Middle frontal gyrus (tissue), 1 donor: ENCODE data around the gene SUPT5H.
A peak's percentile ranks its signal among the peaks of the same experiment; 100 is the strongest.

Experiments
- DNase-seq: peaks from one replicate; pipeline ENCODE4 v3.0.0-alpha.2; 2015; ENCODE audit warnings: low spot score; ENCODE audit errors: extremely low spot score

Gene SUPT5H

DNA sequence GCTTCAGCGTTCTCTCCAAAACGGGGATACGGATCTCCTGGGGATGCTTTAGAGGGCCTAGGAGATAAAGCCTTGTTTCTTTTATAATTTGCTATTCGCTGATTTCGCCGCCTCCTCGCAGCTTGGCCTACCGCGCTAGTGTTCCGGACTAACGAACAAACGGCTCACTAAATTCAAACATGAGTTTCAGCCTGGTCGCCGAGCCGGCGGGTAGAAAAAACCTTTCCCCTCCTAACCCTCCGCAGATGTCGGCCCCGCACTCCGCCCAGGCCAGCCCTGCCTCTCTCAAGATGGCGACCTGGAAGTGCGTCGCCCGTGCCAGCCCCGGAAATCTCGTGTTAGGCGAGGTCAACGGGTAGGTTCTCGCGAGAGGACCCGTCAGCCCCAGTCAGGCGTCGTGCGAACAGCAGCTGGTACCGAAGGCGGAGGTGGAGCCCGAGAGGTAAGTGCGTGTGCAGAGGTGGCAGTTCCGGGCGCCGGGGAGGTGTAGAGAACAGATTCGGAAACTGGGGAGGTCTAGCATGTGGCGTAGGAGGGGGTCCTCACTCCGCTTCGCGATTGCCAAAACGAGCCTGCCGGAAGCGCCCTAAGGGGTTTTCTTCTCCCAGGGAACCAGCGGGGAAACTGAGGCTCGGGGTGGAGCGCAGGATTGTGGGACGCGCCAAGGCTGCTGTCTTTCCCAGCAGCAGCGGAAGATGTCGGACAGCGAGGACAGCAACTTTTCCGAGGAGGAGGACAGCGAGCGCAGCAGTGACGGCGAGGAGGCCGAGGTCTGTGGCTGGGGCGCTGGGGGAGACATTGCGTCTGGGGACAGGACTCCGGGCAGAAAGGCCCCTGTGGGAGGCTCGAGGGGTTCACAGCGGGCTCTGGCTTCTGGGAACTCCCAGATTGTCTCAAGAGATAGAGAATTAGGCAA lies at the start of gene SUPT5H:
TSS of gene SUPT5H (plus strand) at position 387 of the 916 bp plus-strand sequence. CDS start at position 696, 309 bp downstream.
- DNase-seq, result peak; percentile 93

GRCh38 chr19:39397360-39398296 lies 47.8 kb upstream of the SUPT5H start:
- peak; percentile 41 for DNase-seq

- no peak for DNase-seq
These were observed 47.0 kb upstream of the SUPT5H start for GRCh38 chr19:39398297-39398864.

GRCh38 chr19:39399668-39400050 lies 45.7 kb upstream of the SUPT5H start:
- DNase-seq, result no peak

- no peak for DNase-seq
These were observed 45.3 kb upstream of the SUPT5H start for GRCh38 chr19:39400061-39400460.

DNA sequence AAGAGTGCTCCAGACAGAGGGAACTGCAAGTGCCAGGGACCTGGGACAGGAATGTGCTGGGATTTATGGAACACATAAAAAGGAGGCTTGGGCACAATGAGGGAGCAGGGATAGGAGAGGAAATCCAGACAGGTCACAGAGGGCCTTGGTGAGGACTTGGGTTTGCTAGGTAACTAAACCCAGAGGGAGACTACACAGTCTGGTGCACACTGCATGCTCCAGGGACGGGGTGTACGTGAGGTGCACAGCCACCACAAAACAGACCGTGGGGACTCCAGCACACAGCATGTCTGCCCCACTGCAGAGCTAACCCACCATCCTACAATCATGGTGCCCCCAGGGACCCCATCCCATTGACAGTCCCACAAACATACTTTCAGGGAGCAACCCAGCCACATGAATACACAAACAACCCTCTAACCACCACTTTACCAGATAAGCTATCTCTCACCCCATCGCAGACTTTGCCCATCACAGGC lies 44.3 kb upstream of the SUPT5H start:
- DNase-seq, result no peak

DNA sequence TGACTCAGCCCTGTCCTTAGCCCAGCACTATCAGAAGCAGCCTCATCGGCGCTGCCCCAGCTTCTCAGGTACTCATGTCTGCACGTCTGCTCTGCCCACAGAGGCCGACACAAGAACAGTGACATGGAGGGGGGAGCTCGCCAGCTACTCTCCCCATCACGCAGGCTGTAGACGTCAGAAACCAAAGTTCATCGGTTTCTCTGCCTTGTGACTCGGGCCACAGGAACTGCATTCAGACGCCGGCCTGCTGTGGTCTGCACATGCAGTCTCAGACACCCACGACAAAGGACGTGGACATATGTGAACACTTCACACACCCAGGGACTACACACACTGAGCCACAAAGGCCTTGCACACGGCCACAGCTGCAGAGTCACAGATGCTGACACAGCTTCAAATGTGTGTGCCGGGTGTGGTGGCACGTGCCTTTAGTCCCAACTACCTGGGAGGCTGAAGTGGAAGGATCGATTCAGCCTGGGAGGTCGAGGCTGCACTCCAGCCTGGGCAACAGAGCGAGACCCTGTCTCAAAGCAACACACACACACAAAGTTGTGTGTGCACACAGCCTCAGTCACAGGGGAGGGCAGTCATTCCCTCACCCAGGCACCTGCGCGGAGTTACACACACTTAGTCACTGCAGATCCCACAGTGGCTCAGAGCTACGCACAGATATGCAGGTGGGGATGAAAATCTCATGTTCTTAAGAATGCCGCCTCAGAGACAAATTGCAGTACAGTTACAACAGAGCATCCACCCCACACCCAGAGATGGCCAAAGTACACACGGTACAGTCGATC lies 43.6 kb upstream of the SUPT5H start:
- DNase-seq, result no peak

- DNase-seq, result peak; percentile 17
These were observed 42.8 kb upstream of the SUPT5H start for GRCh38 chr19:39402346-39403300.

DNA sequence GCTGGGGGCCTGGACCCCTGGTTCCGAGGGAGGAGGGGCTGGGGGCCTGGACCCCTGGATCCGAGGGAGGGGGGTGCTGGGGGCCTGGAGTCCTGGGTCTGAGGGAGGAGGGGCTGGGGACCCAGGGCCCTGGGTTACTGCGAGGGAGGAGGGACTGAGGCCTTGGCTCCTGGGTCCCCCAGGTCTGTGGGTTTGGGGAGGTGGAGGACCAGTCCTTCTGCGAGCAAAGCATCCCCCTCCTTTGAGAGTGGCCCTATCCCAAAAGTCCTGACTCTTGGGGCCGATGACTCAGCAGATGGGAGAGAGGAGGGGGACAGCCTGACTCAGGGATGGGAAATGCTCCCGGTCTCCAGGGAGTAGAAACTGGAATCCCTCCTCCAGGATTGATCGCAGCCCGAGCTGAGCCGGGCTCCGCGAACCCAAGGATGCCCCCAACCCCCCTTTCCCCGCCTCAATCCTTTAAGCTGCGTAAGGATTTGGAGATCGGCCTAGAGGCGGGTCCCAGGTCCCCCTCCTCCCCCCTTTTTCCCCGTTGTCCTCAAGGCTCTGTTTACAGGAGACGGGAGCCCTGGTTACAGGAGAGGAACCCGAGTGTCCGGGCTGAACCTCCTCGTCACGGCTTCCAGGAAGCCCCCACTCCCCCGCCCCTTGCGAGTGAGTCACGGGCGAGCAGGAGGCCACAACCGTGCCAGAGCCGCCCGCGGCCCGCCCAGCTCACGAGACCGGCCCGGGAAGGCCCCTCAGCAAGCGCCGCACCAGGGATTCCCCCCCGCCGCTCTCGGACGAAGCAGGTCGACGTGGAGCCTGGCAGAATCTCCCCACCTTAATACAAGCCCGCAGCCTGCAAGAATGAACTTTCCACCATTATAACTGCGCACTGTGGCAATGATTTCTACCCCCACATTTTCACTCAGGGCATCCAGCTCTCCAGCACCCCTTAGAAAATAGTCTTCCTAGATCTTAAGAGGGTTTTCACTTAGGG lies 41.8 kb upstream of the SUPT5H start:
- no peak for DNase-seq

DNA sequence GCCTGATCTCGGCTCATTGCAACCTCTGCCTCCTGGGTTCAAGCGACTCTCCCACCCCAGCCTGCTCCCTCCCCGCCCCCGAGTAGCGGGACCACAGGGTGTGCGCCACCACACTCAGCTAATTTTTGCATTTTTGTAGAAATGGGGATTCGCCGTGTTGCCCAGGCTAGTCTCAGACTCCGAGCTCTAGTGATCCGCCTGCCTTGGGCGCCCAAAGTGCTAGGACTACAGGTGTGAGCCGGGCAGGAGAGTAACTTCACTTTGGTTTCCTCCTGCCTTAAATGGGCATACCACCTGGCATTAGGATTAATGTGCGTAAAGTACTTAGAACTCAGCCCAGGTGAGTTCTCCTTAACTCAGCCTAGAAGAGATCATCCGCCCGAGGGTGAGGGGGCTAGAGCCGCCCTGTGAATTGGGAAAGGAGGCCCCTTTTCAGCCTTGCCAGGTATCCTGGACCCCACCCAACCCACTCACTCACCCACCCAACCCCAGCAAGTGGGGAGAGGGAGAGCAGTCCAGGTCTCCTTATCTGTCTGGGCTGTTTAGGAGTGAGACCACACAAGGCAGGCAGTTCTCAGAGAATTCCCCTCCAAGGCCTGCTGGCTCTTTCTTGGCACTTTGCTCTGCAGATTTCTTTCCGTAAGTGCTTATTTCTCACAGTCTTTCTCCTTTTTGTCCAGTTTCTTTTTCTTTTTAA lies 40.0 kb upstream of the SUPT5H start:
- no peak for DNase-seq

DNA sequence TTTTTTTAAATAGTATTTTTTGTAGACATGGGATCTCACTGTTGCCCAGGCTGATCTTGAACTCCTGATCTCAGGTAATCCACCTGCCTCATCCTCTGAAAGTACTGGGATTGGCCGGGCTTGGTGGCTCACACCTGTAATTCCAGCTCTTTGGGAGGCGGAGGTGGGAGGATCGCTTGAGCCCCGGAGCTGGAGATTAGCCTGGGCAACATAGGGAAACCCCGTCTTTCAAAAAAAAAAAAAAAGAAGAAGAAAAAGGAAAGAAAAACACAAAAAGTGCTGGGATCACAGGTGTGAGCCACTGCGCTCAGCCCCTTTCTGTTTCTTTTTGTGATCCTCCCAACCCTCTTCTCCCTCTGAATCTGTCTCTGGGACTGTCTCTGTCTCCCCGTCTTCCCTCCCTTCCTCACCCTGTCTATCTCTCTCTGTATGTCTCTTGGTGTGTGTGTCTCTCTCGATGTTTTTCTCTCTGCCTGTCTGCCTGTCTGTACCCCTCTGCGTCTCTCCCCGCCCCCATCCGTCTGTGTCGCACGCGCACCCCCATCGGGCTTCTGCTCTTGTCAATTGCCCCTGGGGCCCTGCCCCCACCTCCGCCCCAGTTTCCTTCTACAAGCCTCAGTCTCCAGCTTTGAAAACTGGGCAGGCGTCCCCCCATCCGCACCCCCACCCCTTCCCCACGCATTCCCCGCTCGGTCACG lies 39.3 kb upstream of the SUPT5H start:
- no peak for DNase-seq

DNA sequence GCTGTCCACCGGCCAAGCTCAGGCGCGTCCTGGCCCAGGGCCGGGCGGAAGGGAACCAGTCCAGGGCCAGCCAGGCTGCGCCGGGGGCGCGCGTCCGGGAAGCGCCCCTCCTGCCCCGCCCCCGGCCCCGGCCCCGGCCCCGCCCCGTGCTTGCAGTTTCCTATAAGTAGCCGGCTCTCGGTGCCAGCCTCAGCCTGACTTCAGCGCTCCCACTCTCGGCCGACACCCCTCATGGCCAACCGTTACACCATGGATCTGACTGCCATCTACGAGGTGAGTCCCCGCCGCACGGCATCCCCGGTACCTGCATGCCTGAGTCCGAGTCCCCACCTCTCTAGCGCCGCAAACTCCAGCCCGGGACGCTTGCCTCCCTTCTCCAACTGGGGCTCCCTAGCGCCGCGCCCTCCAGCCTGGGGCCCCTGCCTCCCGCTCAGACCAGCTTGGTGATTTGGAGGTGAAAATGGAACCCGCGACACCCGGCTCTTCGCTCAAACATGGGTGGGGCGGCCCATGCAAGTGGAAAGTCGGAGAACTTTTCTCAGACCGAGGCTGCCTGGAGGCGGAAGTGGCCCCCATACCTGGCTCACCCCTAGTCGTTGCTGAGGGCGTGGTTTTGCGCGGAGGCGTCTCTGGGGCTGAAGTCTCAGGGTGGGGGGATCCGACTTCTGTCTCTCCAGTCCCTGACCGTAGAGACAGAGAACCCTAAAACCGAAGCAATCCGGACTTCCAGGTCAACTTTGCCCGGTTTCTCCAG lies 38.5 kb upstream of the SUPT5H start, which contains the start of gene ZFP36:
TSS of gene ZFP36 (plus strand) at position 192 of the 754 bp plus-strand sequence. CDS start at position 250, 58 bp downstream.
- DNase-seq, result no peak

GRCh38 chr19:39407410-39407659 lies 38.0 kb upstream of the SUPT5H start:
- no peak for DNase-seq

DNA sequence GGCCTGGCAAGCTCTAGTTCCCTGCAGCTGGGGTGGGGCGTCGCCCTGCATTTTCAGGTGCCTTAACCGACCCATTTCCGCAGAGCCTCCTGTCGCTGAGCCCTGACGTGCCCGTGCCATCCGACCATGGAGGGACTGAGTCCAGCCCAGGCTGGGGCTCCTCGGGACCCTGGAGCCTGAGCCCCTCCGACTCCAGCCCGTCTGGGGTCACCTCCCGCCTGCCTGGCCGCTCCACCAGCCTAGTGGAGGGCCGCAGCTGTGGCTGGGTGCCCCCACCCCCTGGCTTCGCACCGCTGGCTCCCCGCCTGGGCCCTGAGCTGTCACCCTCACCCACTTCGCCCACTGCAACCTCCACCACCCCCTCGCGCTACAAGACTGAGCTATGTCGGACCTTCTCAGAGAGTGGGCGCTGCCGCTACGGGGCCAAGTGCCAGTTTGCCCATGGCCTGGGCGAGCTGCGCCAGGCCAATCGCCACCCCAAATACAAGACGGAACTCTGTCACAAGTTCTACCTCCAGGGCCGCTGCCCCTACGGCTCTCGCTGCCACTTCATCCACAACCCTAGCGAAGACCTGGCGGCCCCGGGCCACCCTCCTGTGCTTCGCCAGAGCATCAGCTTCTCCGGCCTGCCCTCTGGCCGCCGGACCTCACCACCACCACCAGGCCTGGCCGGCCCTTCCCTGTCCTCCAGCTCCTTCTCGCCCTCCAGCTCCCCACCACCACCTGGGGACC lies 37.6 kb upstream of the SUPT5H start:
- DNase-seq, result no peak

DNA sequence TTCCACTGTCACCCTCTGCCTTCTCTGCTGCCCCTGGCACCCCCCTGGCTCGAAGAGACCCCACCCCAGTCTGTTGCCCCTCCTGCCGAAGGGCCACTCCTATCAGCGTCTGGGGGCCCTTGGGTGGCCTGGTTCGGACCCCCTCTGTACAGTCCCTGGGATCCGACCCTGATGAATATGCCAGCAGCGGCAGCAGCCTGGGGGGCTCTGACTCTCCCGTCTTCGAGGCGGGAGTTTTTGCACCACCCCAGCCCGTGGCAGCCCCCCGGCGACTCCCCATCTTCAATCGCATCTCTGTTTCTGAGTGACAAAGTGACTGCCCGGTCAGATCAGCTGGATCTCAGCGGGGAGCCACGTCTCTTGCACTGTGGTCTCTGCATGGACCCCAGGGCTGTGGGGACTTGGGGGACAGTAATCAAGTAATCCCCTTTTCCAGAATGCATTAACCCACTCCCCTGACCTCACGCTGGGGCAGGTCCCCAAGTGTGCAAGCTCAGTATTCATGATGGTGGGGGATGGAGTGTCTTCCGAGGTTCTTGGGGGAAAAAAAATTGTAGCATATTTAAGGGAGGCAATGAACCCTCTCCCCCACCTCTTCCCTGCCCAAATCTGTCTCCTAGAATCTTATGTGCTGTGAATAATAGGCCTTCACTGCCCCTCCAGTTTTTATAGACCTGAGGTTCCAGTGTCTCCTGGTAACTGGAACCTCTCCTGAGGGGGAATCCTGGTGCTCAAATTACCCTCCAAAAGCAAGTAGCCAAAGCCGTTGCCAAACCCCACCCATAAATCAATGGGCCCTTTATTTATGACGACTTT lies 36.8 kb upstream of the SUPT5H start:
- DNase-seq, result no peak
